ENCODE data around the gene SMIM17.
"Not testable (repeated sequence)": the region's sequence is repeated elsewhere in the genome, so short reads cannot be mapped to it uniquely, and the experiment has no call there.

The SMIM17 gene

DNA sequence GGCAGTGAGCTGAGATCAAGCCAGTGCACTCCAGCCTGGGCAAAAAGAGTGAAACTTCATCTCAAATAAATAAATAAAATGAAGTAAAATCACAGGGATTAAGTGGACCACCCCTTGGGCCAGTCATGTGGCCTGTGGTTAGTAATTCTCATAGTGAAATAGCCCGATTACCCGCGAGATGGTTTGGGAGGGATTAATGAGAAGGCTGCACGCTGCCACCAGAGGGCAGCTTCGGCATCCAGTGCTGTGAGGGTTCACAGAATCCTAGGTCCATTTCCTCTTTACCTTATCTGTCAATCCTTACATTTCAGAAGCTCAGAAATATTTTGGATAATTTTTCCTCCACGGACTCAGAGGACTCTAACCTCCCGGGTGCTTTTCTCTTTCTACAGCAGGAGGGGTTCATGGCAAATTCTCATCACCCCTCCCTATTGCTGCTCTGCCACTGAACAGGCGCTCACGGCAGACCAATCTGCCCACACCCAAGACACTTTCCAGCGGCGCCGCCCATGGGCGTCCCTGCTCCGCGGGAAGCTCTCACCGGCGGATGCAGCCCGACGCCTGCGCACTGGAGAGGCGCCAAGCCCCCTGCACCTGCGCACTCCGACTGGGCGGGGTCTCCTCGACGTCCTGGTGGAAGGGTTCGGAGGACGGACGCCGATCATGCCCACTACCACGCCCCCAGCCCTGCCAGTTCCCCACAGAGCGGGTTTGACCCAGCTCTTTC is 17.6 kb downstream of the SMIM17 start:
- peak in 1 of 3 experiments; percentile 12 for DNase-seq (ENCODE audit: low read depth in 3 of 3)

DNA sequence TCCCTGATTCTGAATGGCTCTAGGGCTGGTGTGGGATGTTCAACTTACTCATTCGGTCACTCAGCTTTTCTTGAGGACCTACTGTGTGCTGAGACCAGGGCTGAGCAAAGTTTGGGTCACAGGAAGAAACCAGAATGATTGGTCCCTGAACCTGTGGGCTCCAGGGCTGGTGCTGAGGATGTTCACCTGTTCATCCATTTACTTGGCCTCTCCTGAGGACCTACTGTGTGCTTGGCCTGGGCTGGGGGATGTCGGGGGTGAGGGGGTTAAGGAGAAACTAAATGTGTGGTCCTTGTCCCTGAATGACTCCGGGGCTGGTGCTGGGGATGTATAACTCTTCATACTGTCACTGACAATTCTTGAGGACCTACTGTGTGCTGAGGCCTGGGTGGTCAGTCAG is 18.3 kb downstream of the SMIM17 start:
- no peak for DNase-seq (ENCODE audit: low read depth in 3 of 3)

DNA sequence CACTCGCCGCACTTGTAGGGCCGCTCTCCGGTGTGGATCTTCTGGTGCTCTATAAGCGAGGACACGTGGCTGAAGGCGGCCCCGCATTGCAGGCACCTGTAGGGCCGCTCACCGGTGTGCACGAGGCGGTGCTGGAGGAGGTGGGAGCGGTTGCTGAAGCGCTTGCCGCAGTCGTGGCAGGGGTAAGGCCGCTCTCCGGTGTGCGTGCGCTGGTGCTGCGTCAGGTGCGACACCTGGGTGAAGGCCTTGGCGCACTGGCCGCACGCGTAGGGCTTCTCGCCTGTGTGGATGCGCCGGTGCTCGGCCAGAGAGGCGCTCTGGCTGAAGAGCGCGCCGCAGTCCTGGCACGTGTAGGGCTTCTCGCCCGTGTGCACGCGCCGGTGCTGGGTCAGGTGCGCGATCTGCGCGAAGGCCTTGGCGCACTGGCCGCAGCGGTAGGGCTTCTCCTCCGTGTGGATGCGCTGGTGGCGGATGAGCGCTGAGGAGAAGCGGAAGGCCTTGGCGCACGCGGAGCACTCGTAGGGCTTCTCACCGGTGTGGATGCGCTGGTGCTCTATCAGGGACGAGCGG is 21.1 kb downstream of the SMIM17 start:
- DNase-seq (ENCODE audit: low read depth in 3 of 3), result no peak

DNA sequence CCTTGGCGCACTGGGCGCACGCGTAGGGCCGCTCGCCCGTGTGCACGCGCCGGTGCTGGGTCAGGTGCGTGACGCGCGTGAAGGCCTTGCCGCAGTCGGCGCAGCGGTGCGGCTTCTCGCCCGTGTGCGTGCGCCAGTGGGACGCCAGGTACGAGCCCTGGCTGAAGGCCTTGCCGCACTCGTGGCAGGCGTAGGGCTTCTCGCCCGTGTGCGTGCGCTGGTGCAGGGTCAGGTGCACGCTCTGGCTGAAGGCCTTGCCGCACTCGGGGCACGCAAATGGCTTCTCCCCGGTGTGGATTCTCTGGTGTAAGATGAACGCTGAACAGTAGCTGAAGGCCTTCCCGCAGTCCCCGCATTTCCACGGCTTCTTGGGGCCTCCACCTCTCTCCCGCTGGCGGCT is 21.6 kb downstream of the SMIM17 start:
- DNase-seq (ENCODE audit: low read depth in 3 of 3), result no peak

DNA sequence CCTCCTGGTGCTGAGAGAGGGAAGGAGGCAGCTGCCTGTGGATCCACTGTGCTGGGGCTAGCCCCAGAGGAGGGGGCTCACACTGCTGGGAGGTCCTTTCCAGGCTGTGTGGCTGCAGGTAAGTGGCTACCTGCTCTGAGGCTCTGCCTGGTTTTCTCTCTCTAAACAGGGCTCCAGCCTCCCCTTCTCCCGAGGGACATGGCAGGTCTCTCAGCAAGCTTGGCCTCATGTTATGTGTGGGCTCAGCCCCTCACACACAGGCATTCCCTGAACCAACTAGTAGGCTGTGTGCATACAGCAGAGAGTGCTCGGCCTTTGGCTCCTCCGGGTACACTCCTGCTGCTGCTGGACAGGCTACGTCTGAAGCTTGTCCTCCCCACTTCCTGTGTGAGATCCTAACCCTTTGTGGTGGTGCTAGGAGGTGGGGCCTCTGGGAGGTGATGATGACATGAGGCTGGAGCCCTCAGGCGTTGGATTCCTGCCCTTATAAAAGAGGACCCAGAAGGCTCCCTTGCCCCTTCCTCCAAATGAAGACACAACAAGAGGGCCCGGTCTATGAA is 24.4 kb downstream of the SMIM17 start:
- no peak for DNase-seq (ENCODE audit: low read depth in 3 of 3)

DNA sequence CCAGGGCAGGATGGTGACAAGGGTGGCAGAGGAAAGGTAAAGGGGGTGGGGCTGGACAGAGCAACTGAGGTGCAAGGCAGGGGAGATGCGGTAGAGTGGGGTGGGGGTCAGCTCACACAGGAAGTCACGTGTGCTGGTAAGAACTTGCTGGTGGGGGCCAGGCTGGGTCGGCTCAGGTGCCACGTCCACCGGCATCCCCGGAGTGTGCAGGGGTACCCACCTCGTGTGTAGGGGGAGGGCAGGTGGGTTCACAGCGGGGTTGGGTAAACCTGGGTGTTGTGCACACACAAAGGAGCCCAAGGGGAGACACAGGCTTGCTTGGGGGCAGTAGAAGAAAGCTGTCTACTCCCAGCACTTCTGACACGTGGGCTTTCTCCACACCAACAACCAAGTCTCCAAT is 25.7 kb downstream of the SMIM17 start:
- no peak for DNase-seq (ENCODE audit: low read depth in 3 of 3)

DNA sequence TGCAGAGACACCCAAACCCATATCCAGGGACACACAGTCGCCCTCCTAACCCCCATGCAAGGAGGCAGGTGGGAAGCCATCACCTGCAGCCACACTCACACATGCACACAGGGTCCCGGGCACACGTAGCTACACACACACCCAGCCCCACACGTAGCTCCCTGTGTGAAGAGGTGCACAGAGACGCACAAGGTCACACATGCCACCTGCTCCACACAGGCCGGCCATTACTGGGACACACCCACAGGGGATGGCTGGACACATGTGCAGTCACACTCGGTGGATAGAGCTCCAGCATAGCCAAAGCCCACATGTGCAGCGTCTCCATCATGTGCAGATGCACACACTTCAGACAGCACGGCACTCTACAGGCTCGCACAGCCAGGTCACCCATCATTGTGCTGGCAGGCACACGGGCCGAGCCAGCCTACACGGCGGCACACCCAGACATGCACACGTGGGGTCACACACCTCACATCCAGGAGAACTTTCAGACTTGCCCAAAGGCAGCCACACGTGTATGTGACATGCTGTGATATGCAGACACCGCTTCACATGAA is 27.5 kb downstream of the SMIM17 start:
- no peak for DNase-seq (ENCODE audit: low read depth in 3 of 3)

DNA sequence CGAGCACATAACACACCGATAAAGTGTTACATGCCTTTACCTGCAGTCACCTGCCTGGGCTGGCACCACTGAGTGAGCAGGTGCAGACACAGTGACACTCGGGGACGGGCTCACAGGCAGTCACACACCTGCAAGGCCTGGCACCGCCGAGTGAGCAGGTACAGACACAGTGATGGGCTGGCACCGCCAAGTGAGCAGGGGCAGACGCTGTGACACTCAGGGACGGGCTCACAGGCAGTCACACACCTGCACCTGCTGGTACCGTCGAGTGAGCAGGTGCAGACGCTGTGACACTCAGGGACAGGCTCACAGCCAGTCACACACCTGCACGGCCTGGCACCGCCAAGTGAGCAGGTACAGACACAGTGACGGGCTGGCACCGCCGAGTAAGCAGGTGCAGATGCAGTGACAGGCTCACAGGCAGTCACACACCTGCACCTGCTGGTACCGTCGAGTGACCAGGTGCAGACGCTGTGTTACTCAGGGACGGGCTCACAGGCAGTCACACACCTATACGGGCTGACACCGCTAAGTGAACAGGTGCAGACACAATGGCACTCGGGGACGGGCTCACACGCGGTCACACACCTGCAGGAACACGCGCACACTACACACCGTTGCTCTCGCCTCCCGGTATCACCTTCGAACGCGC is 28.1 kb downstream of the SMIM17 start:
- peak in 1 of 3 experiments; percentile 6 for DNase-seq (ENCODE audit: low read depth in 3 of 3)

DNA sequence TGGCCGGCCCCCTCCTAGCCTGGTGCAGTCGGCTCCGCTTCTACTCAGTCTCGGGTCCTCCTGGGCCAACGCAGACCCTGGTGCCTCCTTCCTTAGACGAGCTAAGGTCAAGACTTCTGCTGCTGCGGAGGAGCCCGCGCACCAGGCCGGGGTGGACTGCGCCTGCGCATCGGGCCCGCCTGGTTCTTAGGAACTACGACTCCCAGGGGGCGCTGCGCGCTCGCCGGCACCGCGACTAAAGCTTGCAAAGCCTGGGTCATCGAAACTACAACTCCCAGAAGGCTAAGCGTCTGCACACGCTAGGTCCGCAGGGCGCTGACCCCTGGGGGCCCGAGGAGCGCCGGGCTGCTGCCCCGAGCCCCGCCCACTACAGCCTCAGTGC is 28.6 kb downstream of the SMIM17 start, which contains the start of gene ZNF835:
TSS of gene ZNF835 (minus strand) at position 145 of the 382 bp plus-strand sequence. CDS start 6,559 bp downstream, outside the sequence.
- peak; percentile 57 to 83 (median 73) for DNase-seq (ENCODE audit: low read depth in 3 of 3)

DNA sequence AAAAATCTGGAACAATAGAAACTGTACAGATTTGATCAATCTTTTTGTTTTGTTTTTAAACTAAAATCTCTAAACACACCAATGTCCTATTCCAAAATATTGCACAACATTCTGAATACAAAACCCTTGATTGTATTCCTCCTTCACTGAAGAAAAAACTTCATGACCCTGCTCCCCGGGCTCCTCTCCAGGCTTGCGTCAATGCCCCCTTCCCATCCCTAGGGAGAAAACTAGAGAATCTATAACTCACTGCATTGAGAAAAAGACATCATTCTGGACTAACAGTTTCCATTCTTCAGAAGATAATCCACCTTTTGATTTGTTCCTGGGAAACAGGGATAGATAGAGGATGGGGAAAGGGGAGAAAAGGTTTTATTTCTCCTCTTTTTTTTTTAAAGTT is 29.7 kb downstream of the SMIM17 start:
- DNase-seq (ENCODE audit: low read depth in 3 of 3), result not testable (repeated sequence)

DNA sequence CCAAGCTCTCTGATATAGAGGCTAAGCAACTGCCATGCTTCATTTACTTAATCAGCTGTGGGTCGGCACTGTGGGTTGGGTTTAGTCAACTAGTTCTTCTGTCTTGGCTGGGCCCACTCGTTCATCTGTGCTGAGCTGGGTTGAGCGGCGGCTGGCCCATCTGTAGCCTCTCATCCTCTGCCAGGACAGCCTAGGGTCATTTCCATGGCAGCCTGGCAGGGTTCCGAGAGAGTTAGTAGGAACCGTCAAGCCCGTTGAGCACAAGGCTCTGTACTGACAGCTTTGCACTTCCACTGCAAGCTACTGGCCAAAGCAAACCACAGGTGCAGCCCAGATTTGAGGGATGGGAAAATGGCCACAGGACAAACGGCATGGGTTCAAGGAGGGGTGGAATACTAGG is 35.2 kb downstream of the SMIM17 start:
- no peak for DNase-seq (ENCODE audit: low read depth in 3 of 3)

DNA sequence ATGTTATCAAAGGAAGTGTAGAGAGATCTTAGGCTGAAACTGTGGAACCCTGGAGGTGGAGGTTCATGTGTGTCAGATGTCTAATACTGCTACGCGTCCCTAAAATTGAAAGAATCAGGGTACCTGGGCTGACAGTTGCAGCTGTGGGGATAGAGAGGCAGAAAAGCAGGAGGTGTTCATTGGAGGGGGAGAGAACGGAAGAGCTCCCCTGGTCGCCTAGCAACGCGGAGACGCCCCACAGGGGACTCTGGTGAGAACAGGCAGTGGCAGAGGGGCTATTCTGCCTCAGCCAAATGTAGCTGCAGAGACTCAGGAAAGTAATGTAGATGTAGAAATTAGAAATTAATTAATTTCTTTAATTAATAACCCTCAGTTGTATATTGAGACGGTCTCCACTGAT is 38.7 kb downstream of the SMIM17 start:
- DNase-seq (ENCODE audit: low read depth in 3 of 3), result no peak

DNA sequence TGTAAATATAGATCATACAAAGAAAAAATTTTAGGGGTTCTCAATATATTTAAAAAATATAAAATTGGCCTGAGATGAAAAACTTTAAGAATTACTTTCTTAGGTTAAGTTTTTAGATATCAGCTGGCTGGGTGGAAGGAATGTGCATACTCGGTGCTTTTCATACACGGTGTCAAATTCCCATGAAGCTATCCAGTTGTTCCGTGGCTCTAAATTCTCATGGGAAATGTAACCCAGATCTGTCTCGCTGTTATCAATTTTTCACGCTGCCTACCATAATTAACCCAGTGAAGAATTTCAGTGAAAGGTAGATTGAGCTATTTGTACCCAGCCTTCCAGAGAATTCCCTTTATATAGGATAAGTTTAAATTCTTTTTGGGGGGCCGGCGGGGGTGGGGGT is 40.2 kb downstream of the SMIM17 start:
- DNase-seq (ENCODE audit: low read depth in 3 of 3), result no peak

DNA sequence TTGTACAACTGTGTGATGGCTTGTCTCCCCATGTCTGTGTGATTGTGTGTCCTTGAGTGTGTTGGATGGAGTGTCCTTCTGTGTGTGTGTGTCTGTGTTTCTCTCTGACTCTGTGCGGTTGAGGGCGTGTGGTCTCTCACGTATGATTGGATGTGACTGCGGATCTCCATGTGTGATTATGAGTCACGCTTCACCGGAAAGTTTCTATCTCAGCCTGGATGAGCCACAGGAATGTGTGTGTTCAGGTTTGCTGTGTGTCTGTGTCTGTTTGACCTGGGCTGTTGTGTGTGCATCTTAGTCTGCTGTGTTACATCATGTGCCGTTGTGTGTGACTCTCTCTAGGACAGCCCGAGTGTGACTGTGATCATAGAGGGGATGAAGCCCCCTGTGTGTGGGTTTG is 44.1 kb downstream of the SMIM17 start:
- no peak for DNase-seq (ENCODE audit: low read depth in 3 of 3)

DNA sequence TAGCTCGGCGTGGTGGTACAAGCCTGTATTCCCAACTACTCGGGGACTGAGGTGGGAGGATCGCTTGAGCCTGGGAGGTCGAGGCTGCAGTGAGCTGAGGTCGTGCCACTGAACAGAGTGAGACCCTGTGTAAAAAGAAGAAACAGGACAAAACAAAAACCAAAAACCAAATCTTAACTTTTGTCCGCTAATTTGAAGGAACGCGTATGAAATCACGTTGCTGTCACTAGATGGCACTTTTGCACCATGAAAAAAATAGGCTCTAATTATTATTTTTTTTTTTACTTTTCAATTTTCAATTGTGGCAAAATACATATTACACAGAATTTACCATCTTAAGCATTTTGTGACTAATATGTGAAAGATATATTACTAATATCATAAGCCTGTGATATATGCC is 46.2 kb downstream of the SMIM17 start:
- no peak for DNase-seq (ENCODE audit: low read depth in 3 of 3)

DNA sequence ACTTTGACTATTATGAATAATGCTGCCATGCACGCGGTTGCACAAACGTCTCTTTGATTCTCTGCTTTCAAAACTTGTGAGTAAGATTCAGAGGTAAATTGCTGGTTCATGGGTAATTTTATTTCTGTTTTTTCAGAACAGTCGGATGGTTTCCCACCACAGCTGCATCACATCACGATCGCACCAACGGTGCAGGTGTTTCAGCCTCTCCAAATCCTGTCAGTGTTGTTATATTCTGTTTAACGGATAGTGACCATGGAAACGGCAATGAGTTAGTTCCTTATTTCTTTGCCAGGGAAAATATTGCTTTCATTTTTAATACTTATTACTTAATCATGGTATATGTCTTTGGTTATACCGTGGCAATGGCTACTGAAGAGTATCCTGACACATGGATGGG is 47.7 kb downstream of the SMIM17 start:
- DNase-seq (ENCODE audit: low read depth in 3 of 3), result no peak

DNA sequence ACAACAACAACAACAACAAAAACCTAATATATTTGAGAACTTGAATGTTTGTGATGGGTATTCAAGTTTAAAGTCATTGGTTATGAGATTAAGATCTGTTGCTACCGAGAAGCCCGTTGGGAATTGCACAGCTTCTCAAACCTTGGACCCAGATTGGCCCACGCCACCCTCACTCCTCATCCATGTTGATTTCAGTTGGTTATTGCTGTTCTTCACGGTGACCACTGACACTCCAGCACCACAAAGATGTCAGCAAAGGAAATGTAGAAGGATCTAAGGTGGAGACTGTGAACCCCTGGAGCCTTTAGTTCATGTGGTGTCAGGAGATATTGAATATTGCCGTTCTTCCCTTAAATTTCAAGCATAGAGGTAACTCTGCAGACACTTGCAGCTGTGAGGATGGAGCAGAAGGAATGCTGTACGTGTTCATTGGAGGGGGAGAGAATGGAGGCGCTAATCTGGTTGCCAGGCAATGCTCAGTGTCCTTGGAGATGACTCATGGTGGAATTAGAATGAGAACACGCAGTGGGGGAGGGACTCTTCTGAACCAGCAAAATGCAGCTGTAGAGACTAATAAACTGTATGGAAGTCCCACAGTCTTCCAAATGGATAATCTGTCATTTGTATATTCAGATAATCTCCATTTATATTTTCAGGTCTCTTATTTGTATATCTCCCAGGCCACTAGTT is 49.4 kb downstream of the SMIM17 start:
- DNase-seq (ENCODE audit: low read depth in 3 of 3), result no peak

DNA sequence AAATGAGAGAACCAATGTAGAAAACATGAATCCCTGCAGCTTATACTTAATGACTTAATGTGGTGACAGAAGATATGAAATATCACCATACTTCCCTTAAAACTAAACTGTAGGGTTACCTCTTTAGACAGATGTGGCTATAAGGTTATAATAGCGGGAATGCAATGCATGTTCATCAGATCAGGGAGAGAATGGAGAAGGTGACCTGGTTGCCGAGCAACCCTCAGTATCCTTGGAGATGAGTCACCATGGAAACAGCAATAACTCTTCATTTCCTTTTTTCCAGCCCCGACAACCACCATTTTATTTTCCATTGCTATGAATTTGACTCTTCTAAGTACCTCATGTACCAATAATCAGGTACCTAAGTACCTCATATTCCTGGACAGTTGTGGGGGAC is 56.6 kb downstream of the SMIM17 start:
- DNase-seq (ENCODE audit: low read depth in 3 of 3), result no peak

DNA sequence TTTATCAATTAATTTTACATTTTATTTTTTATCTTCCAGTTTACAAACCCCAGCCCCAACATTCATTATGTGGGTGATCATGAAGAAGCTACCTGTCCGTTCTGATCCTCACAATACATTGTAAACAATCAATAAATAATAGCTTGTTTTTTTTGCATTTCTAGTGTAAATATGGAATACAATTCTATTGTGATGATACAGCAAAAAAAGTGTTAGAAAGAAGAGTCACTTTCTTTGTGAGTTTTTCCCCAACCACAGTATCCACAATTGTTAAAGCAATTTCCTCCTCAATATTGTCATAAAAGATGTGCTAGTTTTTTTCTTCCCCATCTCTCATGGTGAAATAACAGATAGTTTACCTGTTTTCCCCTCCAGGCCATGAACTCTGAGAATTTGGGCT is 58.9 kb downstream of the SMIM17 start:
- no peak for DNase-seq (ENCODE audit: low read depth in 3 of 3)

DNA sequence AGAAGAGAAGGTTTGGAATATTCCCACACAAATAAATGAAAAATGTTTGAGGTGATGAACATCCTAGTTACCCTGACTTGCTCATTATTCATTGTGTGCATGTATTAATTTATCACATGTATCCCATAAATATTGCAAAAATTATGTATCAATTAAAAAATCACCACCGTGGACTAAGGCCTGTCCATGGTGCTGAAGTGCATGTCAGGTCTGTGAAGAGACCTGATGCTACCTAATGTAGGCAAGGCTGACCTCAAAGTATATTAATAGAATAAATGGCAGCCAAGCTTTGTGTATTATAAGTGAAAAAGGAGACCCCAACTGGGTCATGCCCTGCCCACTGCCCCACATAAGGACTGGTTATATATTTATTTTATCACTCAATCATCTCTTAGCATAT is 63.0 kb downstream of the SMIM17 start:
- no peak for DNase-seq (ENCODE audit: low read depth in 3 of 3)

Measured in stimulated activated CD4-positive, alpha-beta T cell treated with anti-CD3 and anti-CD28 coated beads, TNF-alpha, amount 100 ng/mL, for 24 hours (primary cell).